Brain microvascular endothelial cell (primary cell): ENCODE data around the gene KCNK1.
"Not testable (repeated sequence)": the region's sequence is repeated elsewhere in the genome, so short reads cannot be mapped to it uniquely, and the experiment has no call there.

Experiments used
- DNase-seq: peaks from one replicate; pipeline ENCODE4 v3.0.0-alpha.2; 2020
- H3K27ac ChIP-seq: fragments of 250-450 bp; sonication (Bioruptor Pico); 2 replicates; pipeline ENCODE4 v1.5.1; 2020; ENCODE audit warnings: mild to moderate bottlenecking, moderate library complexity
- H3K27me3 ChIP-seq: fragments of 250-450 bp; sonication (Bioruptor Pico); replicated peaks from 2 replicates; pipeline ENCODE4 v1.5.1; 2020; ENCODE audit warnings: mild to moderate bottlenecking
- H3K36me3 ChIP-seq: fragments of 250-450 bp; sonication (Bioruptor Pico); replicated peaks from 2 replicates; pipeline ENCODE4 v1.5.1; 2020; ENCODE audit warnings: mild to moderate bottlenecking
- H3K4me3 ChIP-seq: 2 replicates; pipeline ENCODE4 v1.5.1; 2011; ENCODE audit warnings: low read depth, mild to moderate bottlenecking, control low read depth, low read length, moderate library complexity
- CTCF ChIP-seq: IDR thresholded peaks from 2 replicates; pipeline ENCODE4 v1.5.1; 2011; ENCODE audit warnings: low read depth, mild to moderate bottlenecking, moderate library complexity, low read length, control low read depth, inconsistent platforms; ENCODE audit errors: missing control alignments
- in situ Hi-C: cut with HindIII; loops from 2 replicates; pipeline ENCODE4 v1.10.0; 2017; ENCODE audit warnings: low sequenced_read_pairs, low pct_ligation_motif_present

The KCNK1 gene

GRCh38 chr1:233668146-233668724, 54.3 kb downstream of the KCNK1 start:
- no peaks in the 10 kb centered on the region for H3K36me3 ChIP-seq
- no peak for TF ChIP-seq CTCF
- no peak for DNase-seq
- no peak overlapping the region for H3K4me3 ChIP-seq
- in situ Hi-C loops: no loop called here
- no peak overlapping the region for H3K27ac ChIP-seq
- no peaks in the 10 kb centered on the region for H3K27me3 ChIP-seq

DNA sequence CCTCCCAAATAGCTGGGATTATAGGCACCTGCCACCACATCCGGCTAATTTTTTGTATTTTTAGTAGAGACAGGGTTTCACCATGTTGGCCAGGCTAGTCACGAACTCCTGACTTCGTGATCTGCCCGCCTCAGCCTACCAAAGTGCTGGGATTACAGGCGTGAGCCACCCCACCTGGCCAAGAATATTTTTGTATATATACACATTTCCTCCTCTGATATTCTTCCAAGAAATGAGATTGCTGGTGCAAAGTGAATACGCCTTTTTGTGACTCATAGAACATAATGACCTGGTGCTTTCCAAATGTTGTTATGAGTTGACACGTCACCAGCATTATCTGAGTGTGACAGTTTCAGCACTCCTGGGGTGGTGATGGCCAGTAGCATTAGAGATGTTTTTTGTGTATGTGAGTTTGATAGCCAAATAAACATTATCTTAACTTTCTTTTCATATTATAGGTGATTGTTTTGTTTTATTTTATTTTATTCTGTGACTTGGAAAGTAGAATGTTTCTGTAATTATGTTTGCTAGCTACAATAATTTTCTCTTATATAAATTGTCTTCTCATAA, 54.9 kb downstream of the KCNK1 start:
- H3K27ac ChIP-seq: no peak overlapping the region
- no peak overlapping the region for H3K4me3 ChIP-seq
- in situ Hi-C loops: no loop called here
- no peak for TF ChIP-seq CTCF
- DNase-seq: no peak
- H3K36me3 ChIP-seq: no peaks in the 10 kb centered on the region
- no peaks in the 10 kb centered on the region for H3K27me3 ChIP-seq

GRCh38 chr1:233670363-233670762, 56.5 kb downstream of the KCNK1 start:
- H3K36me3 ChIP-seq, H3K4me3 ChIP-seq, H3K27ac ChIP-seq, in situ Hi-C loops, DNase-seq, H3K27me3 ChIP-seq: not testable (repeated sequence)

DNA sequence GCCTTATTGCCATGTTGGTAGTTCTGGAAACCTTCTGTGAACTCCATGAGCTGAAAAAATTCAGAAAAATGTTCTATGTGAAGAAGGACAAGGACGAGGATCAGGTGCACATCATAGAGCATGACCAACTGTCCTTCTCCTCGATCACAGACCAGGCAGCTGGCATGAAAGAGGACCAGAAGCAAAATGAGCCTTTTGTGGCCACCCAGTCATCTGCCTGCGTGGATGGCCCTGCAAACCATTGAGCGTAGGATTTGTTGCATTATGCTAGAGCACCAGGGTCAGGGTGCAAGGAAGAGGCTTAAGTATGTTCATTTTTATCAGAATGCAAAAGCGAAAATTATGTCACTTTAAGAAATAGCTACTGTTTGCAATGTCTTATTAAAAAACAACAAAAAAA, 57.4 kb downstream of the KCNK1 start:
- H3K4me3 ChIP-seq: no peak overlapping the region
- H3K27me3 ChIP-seq: no peaks in the 10 kb centered on the region
- no peak overlapping the region for H3K27ac ChIP-seq
- in situ Hi-C loops: no loop called here
- no peak for TF ChIP-seq CTCF
- H3K36me3 ChIP-seq: no peaks in the 10 kb centered on the region
- DNase-seq: no peak

- in situ Hi-C loops: no loop called here
- DNase-seq: no peak
- H3K27me3 ChIP-seq: no peaks in the 10 kb centered on the region
- no peak overlapping the region for H3K27ac ChIP-seq
- no peaks in the 10 kb centered on the region for H3K36me3 ChIP-seq
- no peak for TF ChIP-seq CTCF
- H3K4me3 ChIP-seq: no peak overlapping the region
Measured at GRCh38 chr1:233672732-233673131, 58.8 kb downstream of the KCNK1 start.

GRCh38 chr1:233673261-233673946, 59.5 kb downstream of the KCNK1 start:
- Histone ChIP-seq H3K4me3 (no peak overlapping the region), H3K27ac (no peak overlapping the region), H3K36me3 (no peaks in the 10 kb centered on the region), H3K27me3 (no peaks in the 10 kb centered on the region)
- in situ Hi-C loops: no loop called here
- no peak for DNase-seq
- TF ChIP-seq CTCF: no peak
